Activated naive CD8-positive, alpha-beta T cell treated with anti-CD3 and anti-CD28 coated beads, Interleukin-2, amount 10 ng/mL, durations not matched to agents 7 days and 5 days (primary cell): ENCODE data around the gene KIF20A. TPM values are rescaled to one million over a fixed set of nuclear protein-coding genes. Genes with fewer than 3 reads are reported as not detected.

Experiments
- total RNA-seq, 2 experiments: library from RNA; stranded (reverse); gene quantifications; one replicate each; pipeline ENCODE4 v1.2.3, GENCODE V29; 2021

Gene KIF20A
- total RNA-seq, 2 experiments from 2014 or later = 51.0 to 52.4 TPM

Other genes with a start within 250 kb of the KIF20A start
- 10 to 100 TPM; 44.8 to 48.7 TPM for gene FAM13B, start 146.0 kb upstream of the KIF20A start, total RNA-seq
- not detected for gene WNT8A, start 95.1 kb upstream of the KIF20A start, total RNA-seq
- not detected for gene NME5, start 39.7 kb upstream of the KIF20A start, total RNA-seq
- 10 to 100 TPM; 75.5 to 76.8 TPM for gene BRD8, start 482 bp upstream of the KIF20A start, total RNA-seq
- gene CDC23, start 34.2 kb downstream of the KIF20A start, total RNA-seq = 10 to 100 TPM; 33.0 to 34.4 TPM
- gene GFRA3, start 95.5 kb downstream of the KIF20A start, total RNA-seq = not detected
- gene CDC25C, start 152.7 kb downstream of the KIF20A start, total RNA-seq = 10 to 100 TPM; 11.9 to 13.2 TPM
- 10 to 100 TPM; 29.3 to 31.2 TPM for gene FAM53C, start 159.2 kb downstream of the KIF20A start, total RNA-seq
- gene KDM3B, start 173.6 kb downstream of the KIF20A start, total RNA-seq = 10 to 100 TPM; 63.0 to 70.8 TPM